Measurements from ENCODE around the gene ZSWIM1. TPM values are rescaled to one million over a fixed set of nuclear protein-coding genes. Genes with fewer than 3 reads are reported as not detected.
A peak's percentile ranks its signal among the peaks of the same experiment; 100 is the strongest.

The ZSWIM1 gene
- total and polyA plus RNA-seq, 2 donors (not counting 3 experiments of a cell fraction or from before 2014, with no cell fraction given): 8.5 to 10.0 TPM

GRCh38 chr20:45835329-45835765 lies 45.7 kb upstream of the ZSWIM1 start:
- no TSS peak for BruUV-seq (replicated peaks)
- H2AFZ ChIP-seq (ENCODE audit: low read depth, low read length): no peak overlapping the region
- no peak overlapping the region for H3K9ac ChIP-seq (replicated peaks; ENCODE audit: extremely low read depth, insufficient read depth, low read length)
- FAIRE-seq: peak; percentile 74
- H3K36me3 ChIP-seq (ENCODE audit: control insufficient read depth in 2 of 2, extremely low read depth in 1 of 2, insufficient read depth in 2 of 2, low read length in 2 of 2): peaks cover 0 to 2% of the 10 kb centered on the region in 2 experiments
- DNase-seq (ENCODE audit: low read depth, low spot score): no peak
- dilution Hi-C loops (cut with MboI; ENCODE audit: extremely low pct_ligation_motif_present, low sequenced_read_pairs): no loop called here
- H3K4me1 ChIP-seq (ENCODE audit: control insufficient read depth, extremely low read depth, insufficient read depth, low read length): peaks cover 20% of the 10 kb centered on the region
- TF ChIP-seq, protein P1, sequence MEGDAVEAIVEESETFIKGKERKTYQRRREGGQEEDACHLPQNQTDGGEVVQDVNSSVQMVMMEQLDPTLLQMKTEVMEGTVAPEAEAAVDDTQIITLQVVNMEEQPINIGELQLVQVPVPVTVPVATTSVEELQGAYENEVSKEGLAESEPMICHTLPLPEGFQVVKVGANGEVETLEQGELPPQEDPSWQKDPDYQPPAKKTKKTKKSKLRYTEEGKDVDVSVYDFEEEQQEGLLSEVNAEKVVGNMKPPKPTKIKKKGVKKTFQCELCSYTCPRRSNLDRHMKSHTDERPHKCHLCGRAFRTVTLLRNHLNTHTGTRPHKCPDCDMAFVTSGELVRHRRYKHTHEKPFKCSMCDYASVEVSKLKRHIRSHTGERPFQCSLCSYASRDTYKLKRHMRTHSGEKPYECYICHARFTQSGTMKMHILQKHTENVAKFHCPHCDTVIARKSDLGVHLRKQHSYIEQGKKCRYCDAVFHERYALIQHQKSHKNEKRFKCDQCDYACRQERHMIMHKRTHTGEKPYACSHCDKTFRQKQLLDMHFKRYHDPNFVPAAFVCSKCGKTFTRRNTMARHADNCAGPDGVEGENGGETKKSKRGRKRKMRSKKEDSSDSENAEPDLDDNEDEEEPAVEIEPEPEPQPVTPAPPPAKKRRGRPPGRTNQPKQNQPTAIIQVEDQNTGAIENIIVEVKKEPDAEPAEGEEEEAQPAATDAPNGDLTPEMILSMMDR (IDR thresholded peaks at IDR 0.05; ENCODE audit: extremely low read depth in 1 of 2, insufficient read depth in 1 of 2, low read depth in 1 of 2, low read length in 2 of 2): no peak
- TF ChIP-seq EZH2 (IDR thresholded peaks at IDR 0.05; ENCODE audit: borderline replicate concordance, low read depth, low read length, severe bottlenecking): no peak
- no peak for TF ChIP-seq GATA2 (IDR thresholded peaks at IDR 0.05; ENCODE audit: insufficient read depth, insufficient read length, low read depth, low read length)
- TF ChIP-seq FOS (IDR thresholded peaks at IDR 0.05; ENCODE audit: borderline replicate concordance, insufficient read depth, low read length): no peak
- TF ChIP-seq JUN (IDR thresholded peaks at IDR 0.05; ENCODE audit: borderline replicate concordance, insufficient read depth, insufficient read length, low read depth): no peak
- TF ChIP-seq POLR2A (IDR thresholded peaks at IDR 0.05; ENCODE audit: low read depth, low read length): no peak
- TF ChIP-seq MYC (IDR thresholded peaks at IDR 0.05; ENCODE audit: low read depth, low read length): no peak
- TF ChIP-seq POLR2AphosphoS5 (IDR thresholded peaks at IDR 0.05; ENCODE audit: insufficient read depth, low read depth, low read length): no peak
- POLR2A ChIA-PET: no interaction called here
- no peak overlapping the region for H3K4me2 ChIP-seq (ENCODE audit: insufficient read depth, low read length)
- no peak overlapping the region for H3K4me3 ChIP-seq (replicated peaks in 1 of 3; ENCODE audit: insufficient read depth in 1 of 3, low read depth in 1 of 3, low read length in 3 of 3)
- intact Hi-C loops (cut with micrococcal nuclease): loop anchor here (2.0 kb wide), 1 partner anchor 55 kb away; the partner anchor contains the start of genes CTSA and NEURL2
- CTCF ChIA-PET: no interaction called here
- H3K27me3 ChIP-seq (ENCODE audit: control insufficient read depth in 2 of 2, insufficient read depth in 2 of 2, low read length in 2 of 2): no peaks in the 10 kb centered on the region
- H3K9me3 ChIP-seq (replicated peaks; ENCODE audit: control insufficient read depth, insufficient read depth, low read length): no peaks in the 10 kb centered on the region
- no peaks in the 10 kb centered on the region for H3K9me1 ChIP-seq (replicated peaks; ENCODE audit: control insufficient read depth, extremely low read depth, insufficient read depth, low read length)
- H4K20me1 ChIP-seq (replicated peaks; ENCODE audit: control insufficient read depth, extremely low read depth, insufficient read depth, low read length): no peaks in the 10 kb centered on the region
- H3K27ac ChIP-seq (ENCODE audit: insufficient read depth, low read depth, low read length): no peak overlapping the region
- H3K79me2 ChIP-seq (ENCODE audit: control insufficient read depth, insufficient read depth, low read length): no peaks in the 10 kb centered on the region

Data from endothelial cell of umbilical vein (primary cell).